Activated naive CD4-positive, alpha-beta T cell treated with anti-CD3 and anti-CD28 coated beads, Interleukin-2, amount 50 U/mL, for 72 hours (primary cell): ENCODE results near the gene PCK2. TPM values are rescaled to one million over a fixed set of nuclear protein-coding genes. Genes with fewer than 3 reads are reported as not detected.

Experiments
- ATAC-seq, 2 donors: fragments of 150-1000 bp; cut with Tn5 transposase; 2 replicates each; pipeline ENCODE4 v1.10.0; 2021; ENCODE audit warnings: mild to moderate bottlenecking in 2 of 2, moderate library complexity in 2 of 2
- DNase-seq, 2 donors: peaks; one replicate each; pipeline ENCODE4 v3.0.0; 2021 to 2022; ENCODE audit warnings: low spot score in 2 of 2
- H3K27ac Mint-ChIP-seq, 2 donors: one replicate each; pipeline ENCODE4 v1.8.0; 2022; ENCODE audit warnings: mild to moderate bottlenecking in 2 of 2, mixed read lengths in 2 of 2
- H3K36me3 Mint-ChIP-seq, 2 donors: one replicate each; pipeline ENCODE4 v1.8.0; 2022; ENCODE audit warnings: mixed read lengths in 2 of 2
- H3K9me3 Mint-ChIP-seq, 2 donors: one replicate each; pipeline ENCODE4 v1.8.0; 2022; ENCODE audit warnings: mixed read lengths in 2 of 2
- total RNA-seq, 2 donors: library from RNA; stranded (reverse); gene quantifications; one replicate each; pipeline ENCODE4 v1.2.3, GENCODE V29; 2022

The PCK2 gene
- total RNA-seq, 2 donors from 2014 or later, result 40.9 to 89.2 TPM

GRCh38 chr14:24058951-24059475 lies 35.1 kb upstream of the PCK2 start:
- Mint-ChIP-seq H3K27ac (peak overlapping the region in 1 of 2 donors; percentile 56), H3K36me3 (no peaks in the 10 kb centered on the region), H3K9me3 (no peaks in the 10 kb centered on the region)
- ATAC-seq (no peak), DNase-seq (no peak)

DNA sequence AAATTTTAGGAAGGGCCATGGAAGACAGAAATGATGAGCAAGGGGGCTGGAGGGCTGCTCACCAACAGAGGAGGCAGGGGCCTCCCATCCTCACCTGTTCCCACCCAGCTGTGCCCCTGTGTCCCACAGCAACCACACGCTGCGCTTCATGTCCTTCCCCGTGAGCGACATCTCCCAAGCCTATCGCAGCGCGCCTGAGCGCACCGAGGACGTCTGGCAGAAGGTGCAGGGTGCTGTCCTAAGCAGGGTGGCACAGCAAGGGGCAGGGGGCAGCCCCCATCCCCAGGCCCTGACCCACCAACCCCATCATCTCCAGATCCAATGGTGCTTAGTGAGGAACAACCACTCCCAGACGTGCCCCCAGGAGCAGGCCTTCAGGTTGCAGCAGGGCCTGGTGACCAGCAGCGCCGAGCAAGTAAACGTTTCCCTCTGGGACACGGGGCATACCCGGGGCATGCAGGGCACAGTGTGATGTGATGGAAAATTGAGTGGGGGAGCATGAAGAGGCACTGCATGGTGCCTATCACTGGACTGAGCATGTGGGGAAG lies 34.2 kb upstream of the PCK2 start:
- H3K27ac Mint-ChIP-seq, result peak overlapping the region in 1 of 2 donors; percentile 67
- H3K9me3 Mint-ChIP-seq, result no peaks in the 10 kb centered on the region
- no peaks in the 10 kb centered on the region for H3K36me3 Mint-ChIP-seq
- ATAC-seq (no peak), DNase-seq (no peak)

DNA sequence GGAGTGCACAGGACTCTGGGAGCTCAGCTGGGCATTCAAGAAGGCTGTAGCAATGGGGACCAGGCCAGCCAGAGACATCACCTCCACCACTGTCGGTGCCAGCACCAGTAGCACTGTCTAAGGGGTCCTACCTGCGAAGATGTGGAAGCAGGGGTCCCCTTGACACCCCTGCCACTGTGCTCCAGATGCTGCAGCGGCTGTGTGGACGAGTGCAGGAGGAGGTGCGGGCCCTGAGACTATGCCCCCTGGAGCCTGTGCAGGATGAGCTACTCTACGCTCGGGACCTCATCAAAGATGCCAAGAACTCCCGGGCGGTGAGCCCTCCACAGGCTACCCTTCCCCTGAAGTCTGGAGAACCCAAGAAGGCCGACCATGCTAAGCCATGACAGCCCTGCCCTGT lies 33.7 kb upstream of the PCK2 start:
- Mint-ChIP-seq H3K9me3 (no peaks in the 10 kb centered on the region), H3K36me3 (no peaks in the 10 kb centered on the region), H3K27ac (peak overlapping the region in 1 of 2 donors; percentile 67)
- ATAC-seq (no peak), DNase-seq (no peak)

GRCh38 chr14:24060984-24061913 lies 32.9 kb upstream of the PCK2 start:
- Mint-ChIP-seq H3K27ac (no peak overlapping the region), H3K36me3 (no peaks in the 10 kb centered on the region), H3K9me3 (no peaks in the 10 kb centered on the region)
- no peak for ATAC-seq
- no peak for DNase-seq

DNA sequence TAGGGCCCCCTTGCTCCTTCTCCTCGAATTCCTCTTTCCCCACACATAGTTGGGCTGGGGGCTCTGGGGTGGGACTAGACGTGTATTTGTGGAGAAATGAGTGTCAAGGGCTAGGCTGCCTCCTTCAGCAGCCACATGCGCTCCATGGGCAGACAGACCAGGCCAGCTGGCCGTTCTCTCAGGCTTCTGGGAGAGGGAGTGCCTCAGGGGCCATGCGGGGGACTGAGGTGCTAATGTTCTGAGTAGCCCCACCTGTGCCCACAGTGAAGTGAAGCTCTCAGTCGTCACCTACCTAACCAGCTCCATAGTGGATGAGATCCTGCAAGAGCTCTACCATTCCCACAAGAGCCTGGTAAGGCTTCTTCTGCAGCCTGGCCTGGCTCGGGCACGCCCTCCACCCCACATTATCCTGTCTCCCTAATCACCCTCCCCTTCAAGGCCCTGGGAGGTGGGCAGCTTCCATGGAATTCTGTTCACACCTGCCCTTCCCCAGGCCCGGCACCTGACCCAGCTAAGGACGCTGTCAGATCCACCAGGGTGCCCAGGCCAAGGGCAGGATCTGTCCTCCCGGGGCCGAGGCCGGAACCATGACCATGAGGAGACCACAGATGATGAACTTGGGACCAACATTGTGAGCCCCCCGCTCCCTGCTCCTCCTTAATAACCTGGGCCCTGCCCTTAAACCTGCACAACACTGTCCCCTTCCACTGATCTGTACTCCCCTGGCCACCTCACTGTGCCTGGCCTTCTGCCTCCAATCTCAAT lies 31.7 kb upstream of the PCK2 start:
- Mint-ChIP-seq H3K9me3 (no peaks in the 10 kb centered on the region), H3K27ac (peak overlapping the region in 1 of 2 donors; percentile 72)

GRCh38 chr14:24063263-24063836 lies 30.8 kb upstream of the PCK2 start:
- DNase-seq (no peak), ATAC-seq (no peak)
- Mint-ChIP-seq H3K9me3 (no peaks in the 10 kb centered on the region), H3K27ac (peak overlapping the region in 1 of 2 donors; percentile 72), H3K36me3 (no peaks in the 10 kb centered on the region)

More for the DNA sequence above, 31.7 kb upstream of the PCK2 start:
- no peak for DNase-seq
- H3K36me3 Mint-ChIP-seq, result no peaks in the 10 kb centered on the region
- no peak for ATAC-seq

DNA sequence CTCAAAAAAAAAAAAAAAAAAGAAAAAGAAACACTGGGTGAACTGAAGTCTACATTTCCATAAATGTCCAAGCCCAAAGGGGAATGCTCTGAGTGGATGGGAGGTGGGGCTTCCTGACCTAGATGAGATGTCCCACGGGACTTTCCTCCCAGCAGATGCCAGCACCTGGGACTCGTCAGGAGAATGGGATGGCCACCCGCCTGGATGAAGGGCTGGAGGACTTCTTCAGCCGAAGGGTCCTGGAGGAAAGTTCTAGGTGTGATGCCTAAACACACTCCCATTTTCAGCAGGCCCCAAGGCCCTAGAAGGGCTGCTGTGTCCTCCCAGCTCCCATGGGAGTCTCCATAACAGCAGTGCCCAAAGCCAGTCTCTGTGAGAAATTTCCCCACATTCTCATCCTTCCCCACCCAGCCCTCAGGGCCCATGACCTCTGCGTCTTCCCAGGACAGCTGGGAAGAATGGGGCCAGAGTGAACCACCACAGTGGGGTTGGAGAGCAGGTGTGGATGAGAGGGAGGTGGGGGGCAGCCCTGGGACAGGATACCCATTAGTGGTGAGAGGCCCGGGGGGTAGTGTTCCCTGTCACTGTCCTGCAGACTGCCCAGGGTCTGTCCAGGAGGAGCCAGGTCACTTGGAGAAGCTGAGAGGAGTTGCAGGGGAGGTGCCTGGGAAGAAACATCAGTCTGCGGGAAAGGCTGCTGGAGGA lies 29.9 kb upstream of the PCK2 start:
- H3K9me3 Mint-ChIP-seq, result no peaks in the 10 kb centered on the region
- H3K36me3 Mint-ChIP-seq, result no peaks in the 10 kb centered on the region
- peak overlapping the region in 1 of 2 donors; percentile 73 for H3K27ac Mint-ChIP-seq
- DNase-seq (no peak), ATAC-seq (no peak)

GRCh38 chr14:24064856-24065255 lies 29.3 kb upstream of the PCK2 start:
- Mint-ChIP-seq H3K36me3 (no peaks in the 10 kb centered on the region), H3K27ac (peak overlapping the region in 1 of 2 donors; percentile 73), H3K9me3 (no peaks in the 10 kb centered on the region)
- ATAC-seq (no peak), DNase-seq (no peak)

GRCh38 chr14:24065408-24065807 lies 28.7 kb upstream of the PCK2 start:
- ATAC-seq, result no peak
- no peak for DNase-seq
- Mint-ChIP-seq H3K36me3 (no peaks in the 10 kb centered on the region), H3K27ac (no peak overlapping the region), H3K9me3 (no peaks in the 10 kb centered on the region)

DNA sequence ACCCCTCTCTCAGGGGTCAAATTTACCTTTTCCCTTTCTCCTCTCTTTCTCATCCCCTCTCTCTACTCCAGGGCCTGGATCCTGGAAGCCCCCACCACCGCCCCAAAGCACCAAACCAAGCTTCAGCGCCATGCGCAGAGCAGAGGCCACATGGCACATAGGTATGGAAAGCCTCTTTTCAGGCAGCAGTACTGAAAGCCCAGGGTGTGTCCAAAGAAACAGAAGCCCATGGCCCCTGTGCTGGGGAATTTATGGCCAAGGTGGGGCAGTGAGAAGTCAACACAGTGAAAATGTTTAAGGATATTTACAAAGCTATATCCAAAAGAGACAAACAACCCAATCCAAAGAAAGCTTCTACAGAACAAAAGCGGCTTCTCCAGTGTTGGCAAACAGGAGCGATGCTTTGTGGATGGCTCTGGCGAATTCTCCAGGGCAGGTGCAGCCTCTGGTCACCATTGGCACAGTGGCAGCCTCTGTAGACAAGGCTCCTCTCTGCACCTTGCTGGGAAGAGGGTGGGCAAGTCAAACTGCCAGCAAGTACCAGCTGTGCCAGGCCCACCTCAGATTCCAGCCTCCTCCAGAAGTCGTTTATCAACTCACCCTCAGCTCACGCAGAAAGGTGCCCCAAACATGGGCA lies 27.5 kb upstream of the PCK2 start:
- DNase-seq, result no peak
- H3K27ac Mint-ChIP-seq, result peak overlapping the region in 1 of 2 donors; percentile 16
- ATAC-seq, result no peak
- no peaks in the 10 kb centered on the region for H3K36me3 Mint-ChIP-seq
- no peaks in the 10 kb centered on the region for H3K9me3 Mint-ChIP-seq

DNA sequence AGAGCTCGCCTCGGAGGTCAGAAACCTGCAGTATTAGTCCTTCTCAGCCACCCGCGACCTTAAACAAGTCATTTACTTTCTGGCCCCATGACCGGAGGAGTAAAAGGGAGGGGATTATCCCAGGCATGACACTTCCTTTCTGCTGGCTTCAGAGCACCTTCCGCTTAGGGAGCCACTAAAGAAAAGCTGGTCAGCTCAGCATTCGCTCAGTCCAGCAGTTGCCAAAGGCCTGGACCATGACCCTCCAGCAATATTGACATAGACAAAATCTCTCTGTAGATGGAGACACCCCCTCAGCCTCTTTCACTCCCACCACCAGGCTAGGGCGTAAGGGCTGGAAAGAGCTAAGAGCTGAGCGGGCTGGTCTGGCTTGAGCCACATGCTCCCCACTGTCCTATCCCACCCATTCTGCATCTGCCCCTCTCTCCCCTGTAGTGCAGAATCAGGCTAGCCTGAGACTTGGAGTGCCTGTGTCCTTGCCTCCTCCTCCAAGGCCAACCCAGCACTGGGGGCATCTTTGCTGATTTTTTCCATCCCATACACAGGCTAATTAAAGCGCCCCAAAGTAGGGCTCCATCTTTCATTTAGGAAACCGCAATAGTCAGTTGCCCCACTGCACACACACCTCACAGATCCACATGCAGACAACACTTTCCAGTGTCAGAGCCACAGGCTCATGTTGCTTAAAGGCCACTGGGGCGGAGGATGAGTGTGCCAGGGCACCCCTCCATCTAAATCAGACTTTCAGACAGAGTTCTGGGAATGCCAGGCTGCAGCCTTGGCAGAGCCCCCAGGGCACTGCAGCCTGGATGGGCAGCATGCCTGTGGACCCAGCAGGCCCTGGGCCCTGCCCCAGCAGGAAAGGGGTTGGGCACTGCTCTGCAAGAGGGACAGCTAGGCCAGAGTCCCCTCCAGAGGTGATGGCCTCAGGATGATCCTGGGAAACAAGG lies 26.7 kb upstream of the PCK2 start:
- H3K9me3 Mint-ChIP-seq, result no peaks in the 10 kb centered on the region
- ATAC-seq (no peak), DNase-seq (no peak)
- no peak overlapping the region for H3K27ac Mint-ChIP-seq
- no peaks in the 10 kb centered on the region for H3K36me3 Mint-ChIP-seq

GRCh38 chr14:24068711-24069410 lies 25.2 kb upstream of the PCK2 start:
- no peaks in the 10 kb centered on the region for H3K36me3 Mint-ChIP-seq
- ATAC-seq (no peak), DNase-seq (no peak)
- H3K27ac Mint-ChIP-seq, result no peak overlapping the region
- H3K9me3 Mint-ChIP-seq, result no peaks in the 10 kb centered on the region

DNA sequence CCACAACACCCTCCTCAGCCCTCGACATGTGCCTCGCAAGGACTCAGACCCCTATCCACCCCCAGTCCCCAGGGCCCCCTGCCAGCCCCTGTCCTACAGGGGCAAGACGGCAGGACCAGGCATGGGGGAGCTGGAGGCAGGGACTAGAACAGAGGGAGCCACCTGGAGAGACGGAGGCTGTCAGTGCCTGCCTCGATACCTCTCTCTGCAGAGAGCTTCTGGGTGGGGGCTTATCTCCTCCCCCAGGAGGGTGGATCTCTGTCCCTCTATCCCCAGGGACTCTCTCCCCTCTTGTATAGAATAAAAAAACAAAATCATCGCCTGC lies 24.7 kb upstream of the PCK2 start:
- no peaks in the 10 kb centered on the region for H3K36me3 Mint-ChIP-seq
- ATAC-seq, result no peak
- no peaks in the 10 kb centered on the region for H3K9me3 Mint-ChIP-seq
- H3K27ac Mint-ChIP-seq, result no peak overlapping the region
- DNase-seq, result no peak

- ATAC-seq, result no peak
- DNase-seq, result no peak
- H3K27ac Mint-ChIP-seq, result peak overlapping the region; percentile 40 to 84
- no peaks in the 10 kb centered on the region for H3K9me3 Mint-ChIP-seq
- H3K36me3 Mint-ChIP-seq, result no peaks in the 10 kb centered on the region
Measured at GRCh38 chr14:24070285-24071143, 23.6 kb upstream of the PCK2 start.
